ENCODE data around the gene RBM26.

RBM26 gene

GRCh38 chr13:79417741-79418140 lies 11.7 kb upstream of the RBM26 start:
- Mint-ChIP-seq H3K4me3 (no peak overlapping the region), H3K4me1 (peaks cover 19% of the 10 kb centered on the region)
- no peak for DNase-seq

GRCh38 chr13:79413521-79413920 lies 7.5 kb upstream of the RBM26 start:
- Mint-ChIP-seq H3K27me3 (ENCODE audit: low read depth, poor library complexity) (no peaks in the 10 kb centered on the region), H3K9me3 (no peaks in the 10 kb centered on the region), H3K27ac (no peak overlapping the region), H3K4me3 (no peak overlapping the region), H3K4me1 (peaks cover 23% of the 10 kb centered on the region), H3K36me3 (ENCODE audit: low read depth) (peaks cover 19% of the 10 kb centered on the region)
- TF ChIP-seq CTCF (IDR thresholded peaks at IDR 0.05) = no peak
- DNase-seq = no peak

More at GRCh38 chr13:79417741-79418140, 11.7 kb upstream of the RBM26 start:
- TF ChIP-seq CTCF (IDR thresholded peaks at IDR 0.05) = no peak
- no peaks in the 10 kb centered on the region for H3K27me3 Mint-ChIP-seq (ENCODE audit: low read depth, poor library complexity)
- no peaks in the 10 kb centered on the region for H3K9me3 Mint-ChIP-seq
- no peak overlapping the region for H3K27ac Mint-ChIP-seq
- H3K36me3 Mint-ChIP-seq (ENCODE audit: low read depth) = peaks cover 23% of the 10 kb centered on the region

GRCh38 chr13:79409828-79410227 lies 3.8 kb upstream of the RBM26 start:
- Mint-ChIP-seq H3K4me1 (peaks cover 37% of the 10 kb centered on the region), H3K27ac (peak overlapping the region; percentile 7), H3K4me3 (no peak overlapping the region), H3K27me3 (ENCODE audit: low read depth, poor library complexity) (no peaks in the 10 kb centered on the region), H3K9me3 (no peaks in the 10 kb centered on the region), H3K36me3 (ENCODE audit: low read depth) (peaks cover 3% of the 10 kb centered on the region)
- no peak for TF ChIP-seq CTCF (IDR thresholded peaks at IDR 0.05)
- no peak for DNase-seq

- Mint-ChIP-seq H3K9me3 (no peaks in the 10 kb centered on the region), H3K4me3 (peak overlapping the region; percentile 93)
Measured at GRCh38 chr13:79407349-79407979, 1.4 kb upstream of the RBM26 start.

GRCh38 chr13:79406597-79406908 lies 498 bp upstream of the RBM26 start:
- H3K4me1 Mint-ChIP-seq = peaks cover 27% of the 10 kb centered on the region
- H3K9me3 Mint-ChIP-seq = no peaks in the 10 kb centered on the region
- no peaks in the 10 kb centered on the region for H3K27me3 Mint-ChIP-seq (ENCODE audit: low read depth, poor library complexity)
- peak overlapping the region; percentile 93 for H3K4me3 Mint-ChIP-seq
- DNase-seq = no peak
- no peak for TF ChIP-seq CTCF (IDR thresholded peaks at IDR 0.05)
- H3K36me3 Mint-ChIP-seq (ENCODE audit: low read depth) = peaks cover 7% of the 10 kb centered on the region
- peak overlapping the region; percentile 99 for H3K27ac Mint-ChIP-seq

More at GRCh38 chr13:79407349-79407979, 1.4 kb upstream of the RBM26 start:
- no peak for TF ChIP-seq CTCF (IDR thresholded peaks at IDR 0.05)
- Mint-ChIP-seq H3K27ac (no peak overlapping the region), H3K4me1 (peaks cover 25% of the 10 kb centered on the region), H3K27me3 (ENCODE audit: low read depth, poor library complexity) (no peaks in the 10 kb centered on the region), H3K36me3 (ENCODE audit: low read depth) (peaks cover 3% of the 10 kb centered on the region)
- no peak for DNase-seq

- no peak for TF ChIP-seq CTCF (IDR thresholded peaks at IDR 0.05)
- H3K27ac Mint-ChIP-seq = no peak overlapping the region
- H3K36me3 Mint-ChIP-seq (ENCODE audit: low read depth) = peaks cover 15% of the 10 kb centered on the region
- no peak for DNase-seq
- H3K9me3 Mint-ChIP-seq = no peaks in the 10 kb centered on the region
- peaks cover 38% of the 10 kb centered on the region for H3K4me1 Mint-ChIP-seq
- H3K4me3 Mint-ChIP-seq = no peak overlapping the region
- no peaks in the 10 kb centered on the region for H3K27me3 Mint-ChIP-seq (ENCODE audit: low read depth, poor library complexity)
Measured at GRCh38 chr13:79405501-79405830, 589 bp downstream of the RBM26 start.

Measured in nephron progenitor cell (in vitro differentiated cells).